ENCODE data around the gene VSIG8.
A peak's percentile ranks its signal among the peaks of the same experiment; 100 is the strongest.

VSIG8 gene

DNA sequence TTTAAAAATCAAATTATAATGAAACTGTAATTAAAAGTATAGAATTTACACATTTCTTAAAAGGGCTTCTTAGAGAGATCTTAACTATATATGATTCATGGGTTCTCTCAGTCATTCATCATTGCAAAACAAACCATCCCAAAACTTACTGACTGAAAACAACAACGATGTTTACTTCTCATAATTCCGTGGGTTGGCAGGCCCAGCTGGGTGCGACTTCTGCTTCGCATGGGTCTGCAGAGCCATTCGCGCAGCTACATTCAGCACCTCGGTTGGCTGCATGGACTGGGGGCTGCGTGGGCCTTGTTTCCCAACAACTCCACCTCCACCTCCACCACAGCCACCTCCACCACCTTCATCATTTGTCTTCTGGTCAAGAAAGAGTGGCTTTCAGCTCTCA, 31.7 kb downstream of the VSIG8 start:
- ATAC-seq = no peak
- TF ChIP-seq, protein P1, sequence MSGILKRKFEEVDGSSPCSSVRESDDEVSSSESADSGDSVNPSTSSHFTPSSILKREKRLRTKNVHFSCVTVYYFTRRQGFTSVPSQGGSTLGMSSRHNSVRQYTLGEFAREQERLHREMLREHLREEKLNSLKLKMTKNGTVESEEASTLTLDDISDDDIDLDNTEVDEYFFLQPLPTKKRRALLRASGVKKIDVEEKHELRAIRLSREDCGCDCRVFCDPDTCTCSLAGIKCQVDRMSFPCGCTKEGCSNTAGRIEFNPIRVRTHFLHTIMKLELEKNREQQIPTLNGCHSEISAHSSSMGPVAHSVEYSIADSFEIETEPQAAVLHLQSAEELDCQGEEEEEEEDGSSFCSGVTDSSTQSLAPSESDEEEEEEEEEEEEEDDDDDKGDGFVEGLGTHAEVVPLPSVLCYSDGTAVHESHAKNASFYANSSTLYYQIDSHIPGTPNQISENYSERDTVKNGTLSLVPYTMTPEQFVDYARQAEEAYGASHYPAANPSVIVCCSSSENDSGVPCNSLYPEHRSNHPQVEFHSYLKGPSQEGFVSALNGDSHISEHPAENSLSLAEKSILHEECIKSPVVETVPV (CRISPR knock-in tag; IDR thresholded peaks at IDR 0.05) = no peak
- TF ChIP-seq, protein P2, sequence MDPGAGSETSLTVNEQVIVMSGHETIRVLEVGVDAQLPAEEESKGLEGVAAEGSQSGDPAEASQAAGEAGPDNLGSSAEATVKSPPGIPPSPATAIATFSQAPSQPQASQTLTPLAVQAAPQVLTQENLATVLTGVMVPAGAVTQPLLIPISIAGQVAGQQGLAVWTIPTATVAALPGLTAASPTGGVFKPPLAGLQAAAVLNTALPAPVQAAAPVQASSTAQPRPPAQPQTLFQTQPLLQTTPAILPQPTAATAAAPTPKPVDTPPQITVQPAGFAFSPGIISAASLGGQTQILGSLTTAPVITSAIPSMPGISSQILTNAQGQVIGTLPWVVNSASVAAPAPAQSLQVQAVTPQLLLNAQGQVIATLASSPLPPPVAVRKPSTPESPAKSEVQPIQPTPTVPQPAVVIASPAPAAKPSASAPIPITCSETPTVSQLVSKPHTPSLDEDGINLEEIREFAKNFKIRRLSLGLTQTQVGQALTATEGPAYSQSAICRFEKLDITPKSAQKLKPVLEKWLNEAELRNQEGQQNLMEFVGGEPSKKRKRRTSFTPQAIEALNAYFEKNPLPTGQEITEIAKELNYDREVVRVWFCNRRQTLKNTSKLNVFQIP (CRISPR knock-in tag; IDR thresholded peaks at IDR 0.05; ENCODE audit: borderline replicate concordance, low read depth) = no peak
- TF ChIP-seq SNAI2 (CRISPR knock-in tag; IDR thresholded peaks at IDR 0.05) = no peak
- TF ChIP-seq ESRRG (CRISPR knock-in tag; IDR thresholded peaks at IDR 0.05) = no peak
- no peak for TF ChIP-seq CSDC2 (CRISPR knock-in tag; IDR thresholded peaks at IDR 0.05)
- no peak for TF ChIP-seq GLIS3 (CRISPR knock-in tag; IDR thresholded peaks at IDR 0.05)
- TF ChIP-seq ISL1 (CRISPR knock-in tag; IDR thresholded peaks at IDR 0.05) = no peak
- TF ChIP-seq PPARA (CRISPR knock-in tag; IDR thresholded peaks at IDR 0.05; ENCODE audit: borderline replicate concordance) = no peak
- TF ChIP-seq ZNF70 (CRISPR knock-in tag; IDR thresholded peaks at IDR 0.05) = no peak
- TF ChIP-seq ZNF565 (CRISPR knock-in tag; conservative IDR thresholded peaks at IDR 0.05; ENCODE audit: low read depth) = no peak
- TF ChIP-seq OSR1 (CRISPR knock-in tag; IDR thresholded peaks at IDR 0.05) = no peak
- TF ChIP-seq ARNTL (CRISPR knock-in tag; IDR thresholded peaks at IDR 0.05; ENCODE audit: borderline replicate concordance, low read depth) = no peak
- TF ChIP-seq, protein P3, sequence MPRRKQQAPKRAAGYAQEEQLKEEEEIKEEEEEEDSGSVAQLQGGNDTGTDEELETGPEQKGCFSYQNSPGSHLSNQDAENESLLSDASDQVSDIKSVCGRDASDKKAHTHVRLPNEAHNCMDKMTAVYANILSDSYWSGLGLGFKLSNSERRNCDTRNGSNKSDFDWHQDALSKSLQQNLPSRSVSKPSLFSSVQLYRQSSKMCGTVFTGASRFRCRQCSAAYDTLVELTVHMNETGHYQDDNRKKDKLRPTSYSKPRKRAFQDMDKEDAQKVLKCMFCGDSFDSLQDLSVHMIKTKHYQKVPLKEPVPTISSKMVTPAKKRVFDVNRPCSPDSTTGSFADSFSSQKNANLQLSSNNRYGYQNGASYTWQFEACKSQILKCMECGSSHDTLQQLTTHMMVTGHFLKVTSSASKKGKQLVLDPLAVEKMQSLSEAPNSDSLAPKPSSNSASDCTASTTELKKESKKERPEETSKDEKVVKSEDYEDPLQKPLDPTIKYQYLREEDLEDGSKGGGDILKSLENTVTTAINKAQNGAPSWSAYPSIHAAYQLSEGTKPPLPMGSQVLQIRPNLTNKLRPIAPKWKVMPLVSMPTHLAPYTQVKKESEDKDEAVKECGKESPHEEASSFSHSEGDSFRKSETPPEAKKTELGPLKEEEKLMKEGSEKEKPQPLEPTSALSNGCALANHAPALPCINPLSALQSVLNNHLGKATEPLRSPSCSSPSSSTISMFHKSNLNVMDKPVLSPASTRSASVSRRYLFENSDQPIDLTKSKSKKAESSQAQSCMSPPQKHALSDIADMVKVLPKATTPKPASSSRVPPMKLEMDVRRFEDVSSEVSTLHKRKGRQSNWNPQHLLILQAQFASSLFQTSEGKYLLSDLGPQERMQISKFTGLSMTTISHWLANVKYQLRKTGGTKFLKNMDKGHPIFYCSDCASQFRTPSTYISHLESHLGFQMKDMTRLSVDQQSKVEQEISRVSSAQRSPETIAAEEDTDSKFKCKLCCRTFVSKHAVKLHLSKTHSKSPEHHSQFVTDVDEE (CRISPR knock-in tag; IDR thresholded peaks at IDR 0.05) = no peak
- TF ChIP-seq, protein P4, sequence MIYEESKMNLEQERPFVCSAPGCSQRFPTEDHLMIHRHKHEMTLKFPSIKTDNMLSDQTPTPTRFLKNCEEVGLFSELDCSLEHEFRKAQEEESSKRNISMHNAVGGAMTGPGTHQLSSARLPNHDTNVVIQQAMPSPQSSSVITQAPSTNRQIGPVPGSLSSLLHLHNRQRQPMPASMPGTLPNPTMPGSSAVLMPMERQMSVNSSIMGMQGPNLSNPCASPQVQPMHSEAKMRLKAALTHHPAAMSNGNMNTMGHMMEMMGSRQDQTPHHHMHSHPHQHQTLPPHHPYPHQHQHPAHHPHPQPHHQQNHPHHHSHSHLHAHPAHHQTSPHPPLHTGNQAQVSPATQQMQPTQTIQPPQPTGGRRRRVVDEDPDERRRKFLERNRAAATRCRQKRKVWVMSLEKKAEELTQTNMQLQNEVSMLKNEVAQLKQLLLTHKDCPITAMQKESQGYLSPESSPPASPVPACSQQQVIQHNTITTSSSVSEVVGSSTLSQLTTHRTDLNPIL (CRISPR knock-in tag; IDR thresholded peaks at IDR 0.05; ENCODE audit: low read depth) = no peak
- TF ChIP-seq ZFP3 (CRISPR knock-in tag; IDR thresholded peaks at IDR 0.05) = no peak

DNA sequence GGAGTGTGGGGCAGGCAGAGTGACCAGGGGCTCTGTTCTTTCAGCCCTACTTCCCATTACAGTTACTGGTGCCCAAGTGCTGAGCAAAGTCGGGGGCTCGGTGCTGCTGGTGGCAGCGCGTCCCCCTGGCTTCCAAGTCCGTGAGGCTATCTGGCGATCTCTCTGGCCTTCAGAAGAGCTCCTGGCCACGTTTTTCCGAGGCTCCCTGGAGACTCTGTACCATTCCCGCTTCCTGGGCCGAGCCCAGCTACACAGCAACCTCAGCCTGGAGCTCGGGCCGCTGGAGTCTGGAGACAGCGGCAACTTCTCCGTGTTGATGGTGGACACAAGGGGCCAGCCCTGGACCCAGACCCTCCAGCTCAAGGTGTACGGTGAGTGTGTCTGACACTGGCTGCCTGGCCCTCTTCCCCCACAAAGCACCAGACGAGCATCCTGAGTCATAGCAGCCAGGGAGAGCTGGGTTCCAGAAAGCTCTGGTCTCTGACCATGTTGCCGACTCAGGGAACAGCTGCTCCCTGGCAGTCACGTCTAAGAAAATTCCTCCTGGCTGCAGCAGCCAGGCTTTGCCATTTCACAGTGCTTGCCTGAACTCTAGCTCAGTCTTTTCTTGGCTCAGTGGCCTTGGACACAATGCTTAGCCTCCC, 32.5 kb downstream of the VSIG8 start:
- peak; percentile 62 for ATAC-seq
- TF ChIP-seq ZNF565 (CRISPR knock-in tag; conservative IDR thresholded peaks at IDR 0.05; ENCODE audit: low read depth) = no peak
- TF ChIP-seq TOX (CRISPR knock-in tag; IDR thresholded peaks at IDR 0.05; ENCODE audit: borderline replicate concordance) = no peak
- TF ChIP-seq ISL1 (CRISPR knock-in tag; IDR thresholded peaks at IDR 0.05) = no peak
- TF ChIP-seq, protein P5, sequence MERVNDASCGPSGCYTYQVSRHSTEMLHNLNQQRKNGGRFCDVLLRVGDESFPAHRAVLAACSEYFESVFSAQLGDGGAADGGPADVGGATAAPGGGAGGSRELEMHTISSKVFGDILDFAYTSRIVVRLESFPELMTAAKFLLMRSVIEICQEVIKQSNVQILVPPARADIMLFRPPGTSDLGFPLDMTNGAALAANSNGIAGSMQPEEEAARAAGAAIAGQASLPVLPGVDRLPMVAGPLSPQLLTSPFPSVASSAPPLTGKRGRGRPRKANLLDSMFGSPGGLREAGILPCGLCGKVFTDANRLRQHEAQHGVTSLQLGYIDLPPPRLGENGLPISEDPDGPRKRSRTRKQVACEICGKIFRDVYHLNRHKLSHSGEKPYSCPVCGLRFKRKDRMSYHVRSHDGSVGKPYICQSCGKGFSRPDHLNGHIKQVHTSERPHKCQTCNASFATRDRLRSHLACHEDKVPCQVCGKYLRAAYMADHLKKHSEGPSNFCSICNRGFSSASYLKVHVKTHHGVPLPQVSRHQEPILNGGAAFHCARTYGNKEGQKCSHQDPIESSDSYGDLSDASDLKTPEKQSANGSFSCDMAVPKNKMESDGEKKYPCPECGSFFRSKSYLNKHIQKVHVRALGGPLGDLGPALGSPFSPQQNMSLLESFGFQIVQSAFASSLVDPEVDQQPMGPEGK (CRISPR knock-in tag; IDR thresholded peaks at IDR 0.05; ENCODE audit: borderline replicate concordance) = no peak
- no peak for TF ChIP-seq ZFP3 (CRISPR knock-in tag; IDR thresholded peaks at IDR 0.05)
- no peak for TF ChIP-seq OSR1 (CRISPR knock-in tag; IDR thresholded peaks at IDR 0.05)
- TF ChIP-seq, protein P2 (CRISPR knock-in tag; IDR thresholded peaks at IDR 0.05; ENCODE audit: borderline replicate concordance, low read depth) = no peak
- TF ChIP-seq, protein P3 (CRISPR knock-in tag; IDR thresholded peaks at IDR 0.05) = no peak
- TF ChIP-seq ZNF70 (CRISPR knock-in tag; IDR thresholded peaks at IDR 0.05) = no peak
- TF ChIP-seq, protein P1 (CRISPR knock-in tag; IDR thresholded peaks at IDR 0.05) = no peak
- TF ChIP-seq SNAI2 (CRISPR knock-in tag; IDR thresholded peaks at IDR 0.05) = no peak
- no peak for TF ChIP-seq ZFP30 (CRISPR knock-in tag; IDR thresholded peaks at IDR 0.05)
- no peak for TF ChIP-seq GLIS3 (CRISPR knock-in tag; IDR thresholded peaks at IDR 0.05)
- no peak for TF ChIP-seq TCF4 (CRISPR knock-in tag; IDR thresholded peaks at IDR 0.05; ENCODE audit: borderline replicate concordance)
- TF ChIP-seq ESRRG (CRISPR knock-in tag; IDR thresholded peaks at IDR 0.05) = no peak
- TF ChIP-seq, protein P4 (CRISPR knock-in tag; IDR thresholded peaks at IDR 0.05; ENCODE audit: low read depth) = no peak
- no peak for TF ChIP-seq CSDC2 (CRISPR knock-in tag; IDR thresholded peaks at IDR 0.05)
- TF ChIP-seq ZC3H10 (CRISPR knock-in tag; IDR thresholded peaks at IDR 0.05) = no peak
- TF ChIP-seq ARNTL (CRISPR knock-in tag; IDR thresholded peaks at IDR 0.05; ENCODE audit: borderline replicate concordance, low read depth) = no peak

Data from SK-N-SH treated with all-trans-retinoic acid at 6 μM for 48 hours (cell line).